Superior temporal gyrus (tissue), 1 donor: ENCODE results near the gene SCAP.
"Not testable (repeated sequence)": the region's sequence is repeated elsewhere in the genome, so short reads cannot be mapped to it uniquely, and the experiment has no call there.

ENCODE experiments used
- DNase-seq: peaks from one replicate; pipeline ENCODE4 v3.0.0-alpha.2; 2016; ENCODE audit errors: extremely low spot score

The SCAP gene

DNA sequence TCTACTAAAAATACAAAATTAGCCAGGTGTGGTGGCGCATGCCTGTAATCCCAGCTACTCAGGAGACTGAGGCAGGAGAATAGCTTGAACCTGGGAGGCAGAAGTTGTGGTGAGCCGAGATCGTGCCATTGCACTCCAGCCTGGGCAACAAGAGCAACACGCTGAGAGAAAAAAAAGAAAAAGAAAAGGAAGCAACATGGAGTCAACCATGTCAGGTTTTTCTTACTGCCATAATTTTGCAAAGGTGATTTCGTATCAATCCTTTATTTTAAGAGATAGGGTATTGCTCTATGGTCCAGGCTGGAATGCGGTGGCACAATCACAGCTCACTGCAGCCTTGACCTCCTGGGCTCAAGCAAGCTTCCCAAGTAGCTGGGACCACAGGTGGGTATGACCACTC lies 4.5 kb upstream of the SCAP start:
- not testable (repeated sequence) for DNase-seq

DNA sequence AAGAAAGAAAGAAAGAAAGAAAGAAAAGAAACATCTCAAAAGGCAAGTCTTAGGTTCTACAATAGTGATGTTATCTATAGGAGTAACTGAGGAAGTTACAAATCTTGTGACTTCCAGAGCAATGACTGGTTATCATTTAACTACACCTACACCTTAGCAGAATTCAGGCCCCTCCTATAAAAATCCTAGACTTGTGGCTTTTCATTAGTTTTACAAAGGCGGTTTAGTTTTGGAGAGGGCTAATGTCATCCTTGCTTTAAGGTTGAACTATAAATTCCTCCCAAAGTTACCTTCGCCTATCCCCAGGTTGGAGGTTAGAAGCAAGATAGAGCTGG lies 4.1 kb upstream of the SCAP start:
- DNase-seq = no peak

DNA sequence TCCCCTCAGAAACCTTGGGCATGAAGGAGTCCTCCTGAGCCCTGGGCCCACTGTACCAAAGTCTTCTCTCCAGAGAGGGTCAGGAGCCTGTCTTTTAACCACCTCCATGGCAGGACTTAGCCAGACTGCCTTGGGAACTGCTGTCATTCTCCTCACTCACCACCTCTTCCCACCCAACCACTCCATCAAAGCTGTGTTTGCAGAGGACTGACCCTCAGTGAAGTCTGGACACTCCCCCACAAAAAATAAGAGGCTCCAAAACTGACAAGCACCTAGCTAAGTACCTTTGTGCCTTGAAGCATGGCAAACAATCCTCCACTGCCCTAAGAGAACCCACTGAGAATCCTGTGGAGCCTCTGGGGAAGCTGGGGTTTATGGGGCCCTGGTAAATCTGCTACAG lies 2.3 kb upstream of the SCAP start:
- DNase-seq = no peak

DNA sequence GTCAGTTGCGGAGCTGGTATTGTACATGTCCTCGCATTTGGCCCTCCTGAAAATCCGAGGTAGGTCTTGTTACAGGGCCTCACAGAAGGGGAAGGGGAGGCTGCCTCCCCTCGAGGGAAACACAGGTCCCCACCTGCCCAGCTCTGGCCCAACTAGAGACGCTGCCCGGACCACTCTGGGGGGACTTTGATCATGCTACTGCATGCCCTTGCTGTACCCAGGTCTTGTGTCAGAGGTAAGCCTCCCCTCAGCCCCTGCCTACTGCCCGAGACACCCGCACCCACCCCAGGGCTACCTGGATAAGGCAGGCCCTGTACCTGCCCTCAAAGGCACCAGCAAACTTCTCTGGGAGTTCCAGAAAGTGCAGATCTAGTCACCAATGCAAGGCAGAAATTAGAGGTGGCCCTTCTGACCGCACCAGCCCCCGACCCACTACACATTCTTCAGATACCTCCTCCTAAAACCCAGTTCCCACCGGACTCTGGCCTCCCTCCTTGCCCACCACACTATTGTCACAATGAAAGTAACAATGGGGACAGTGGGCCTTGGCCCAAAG lies 981 bp upstream of the SCAP start:
- no peak for DNase-seq

DNA sequence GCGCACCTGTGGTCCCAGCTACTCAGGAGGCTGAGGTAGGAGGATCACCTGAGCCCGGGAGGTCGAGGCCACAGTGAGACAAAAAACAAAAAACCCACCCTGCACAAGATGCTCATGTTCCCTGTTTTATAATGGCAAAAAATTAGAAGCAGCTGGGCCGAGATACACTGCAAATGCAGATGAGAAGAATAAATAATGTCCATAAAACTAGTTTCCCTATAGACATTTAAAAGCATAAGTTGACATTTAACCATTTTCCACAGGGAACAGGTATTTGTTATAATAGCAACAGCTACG lies 537 bp upstream of the SCAP start:
- peak; percentile 49 for DNase-seq

DNA sequence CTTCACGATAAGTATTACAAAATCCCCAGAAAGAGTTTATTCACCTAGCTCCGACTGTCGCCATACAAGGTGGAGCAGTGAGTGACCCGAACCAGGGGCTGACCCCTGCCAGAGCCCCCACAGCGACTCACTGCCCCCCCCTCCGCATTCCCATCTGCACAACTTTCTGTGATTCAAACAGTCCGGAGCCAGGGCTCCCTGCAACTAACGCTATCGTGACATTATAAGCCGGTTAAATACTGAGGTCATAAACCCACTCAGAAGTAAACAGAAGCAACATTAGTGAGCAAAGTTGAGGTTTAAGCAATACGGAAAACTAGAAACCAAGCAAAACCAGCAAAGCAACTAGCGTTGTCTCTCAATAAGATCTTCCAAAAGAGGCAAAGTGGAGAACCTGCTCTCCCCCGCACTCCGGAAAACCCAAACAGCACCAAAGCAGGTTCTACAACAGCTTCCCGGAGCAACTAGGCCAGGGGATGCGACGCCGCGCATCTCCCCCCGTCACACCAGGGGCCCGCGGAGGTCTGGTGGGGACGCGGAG lies 642 bp downstream of the SCAP start:
- peak; percentile 33 for DNase-seq

DNA sequence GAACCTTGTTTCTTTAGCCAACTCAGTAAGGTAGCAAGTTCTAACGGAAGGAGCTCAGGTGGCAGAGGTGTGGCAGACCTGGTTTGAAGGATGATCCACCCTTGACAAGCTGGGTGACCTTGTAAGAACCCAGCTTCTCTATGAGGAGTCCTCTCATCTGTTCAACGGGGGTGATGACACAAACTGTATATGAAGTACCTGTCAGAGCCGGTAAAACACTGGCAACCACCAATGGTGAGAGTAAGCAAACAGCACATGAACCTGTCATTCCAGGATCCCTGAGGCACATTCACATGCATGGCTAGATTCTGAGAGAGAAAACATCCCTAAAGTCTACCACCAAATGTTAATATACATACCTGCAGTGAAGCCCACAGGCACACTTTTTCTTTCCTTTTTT lies 2.4 kb downstream of the SCAP start:
- no peak for DNase-seq

- no peak for DNase-seq
Observed at GRCh38 chr3:47469616-47470015, 6.1 kb downstream of the SCAP start.

- DNase-seq = not testable (repeated sequence)
Observed at GRCh38 chr3:47468315-47468714, 7.4 kb downstream of the SCAP start.

DNA sequence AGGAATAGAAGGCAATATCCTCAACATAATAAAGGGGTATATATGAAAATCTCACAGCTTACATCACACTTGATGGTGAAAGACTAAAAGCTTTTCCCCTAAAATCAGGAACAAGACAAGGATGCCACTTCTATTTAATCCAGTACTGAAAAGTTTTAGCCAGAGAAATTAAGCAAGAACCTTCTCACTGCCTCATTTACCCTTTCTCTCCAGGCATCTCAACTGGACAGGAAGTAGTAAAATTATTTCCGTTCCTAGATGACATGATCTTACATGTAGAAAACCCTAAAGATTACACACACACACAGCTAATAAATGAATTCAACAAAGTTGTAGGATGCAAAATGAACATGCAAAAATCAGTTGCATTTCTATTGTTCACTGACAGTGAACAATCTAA lies 11.2 kb downstream of the SCAP start:
- no peak for DNase-seq

DNA sequence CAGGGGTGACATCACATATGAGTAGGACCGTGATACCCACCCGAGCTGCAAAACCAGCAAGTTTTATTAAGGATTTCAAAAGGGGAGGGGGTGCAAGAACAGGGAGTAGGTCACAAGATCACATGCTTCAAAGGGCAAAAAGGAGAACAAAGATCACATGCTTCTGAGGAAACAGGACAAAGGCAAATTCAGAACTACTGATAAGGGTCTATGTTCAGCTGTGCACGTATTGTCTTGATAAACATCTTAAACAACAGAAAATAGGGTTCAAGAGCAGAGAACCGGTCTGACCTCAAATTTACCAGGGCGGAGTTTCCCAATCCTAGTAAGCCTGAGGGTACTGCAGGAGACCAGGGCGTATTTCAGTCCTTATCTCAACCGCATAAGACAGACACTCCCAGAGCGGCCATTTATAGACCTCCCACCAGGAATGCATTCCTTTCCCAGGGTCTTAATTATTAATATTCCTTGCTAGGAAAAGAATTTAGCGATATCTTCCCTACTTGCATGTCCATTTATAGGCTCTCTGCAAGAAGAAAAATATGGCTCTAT lies 16.1 kb downstream of the SCAP start:
- not testable (repeated sequence) for DNase-seq

DNA sequence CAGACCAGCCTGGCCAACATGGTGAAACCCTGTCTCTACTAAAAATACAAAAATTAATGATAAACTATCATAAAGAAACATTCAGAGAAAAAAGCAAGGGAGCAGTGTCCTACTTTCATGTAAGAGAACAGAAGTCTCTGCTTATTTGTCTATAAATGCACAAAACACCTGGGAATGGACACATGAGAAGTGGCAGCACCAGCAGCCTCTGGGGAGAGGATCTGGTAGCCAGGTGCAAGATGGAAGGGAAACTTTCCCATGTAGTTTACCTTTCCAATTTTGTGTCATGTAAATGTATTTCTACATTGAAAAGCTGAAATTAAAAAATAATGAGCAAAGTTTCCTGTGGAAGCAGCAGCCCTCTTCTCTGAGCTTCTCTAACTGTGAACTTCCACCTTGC lies 18.8 kb downstream of the SCAP start:
- DNase-seq = no peak

DNA sequence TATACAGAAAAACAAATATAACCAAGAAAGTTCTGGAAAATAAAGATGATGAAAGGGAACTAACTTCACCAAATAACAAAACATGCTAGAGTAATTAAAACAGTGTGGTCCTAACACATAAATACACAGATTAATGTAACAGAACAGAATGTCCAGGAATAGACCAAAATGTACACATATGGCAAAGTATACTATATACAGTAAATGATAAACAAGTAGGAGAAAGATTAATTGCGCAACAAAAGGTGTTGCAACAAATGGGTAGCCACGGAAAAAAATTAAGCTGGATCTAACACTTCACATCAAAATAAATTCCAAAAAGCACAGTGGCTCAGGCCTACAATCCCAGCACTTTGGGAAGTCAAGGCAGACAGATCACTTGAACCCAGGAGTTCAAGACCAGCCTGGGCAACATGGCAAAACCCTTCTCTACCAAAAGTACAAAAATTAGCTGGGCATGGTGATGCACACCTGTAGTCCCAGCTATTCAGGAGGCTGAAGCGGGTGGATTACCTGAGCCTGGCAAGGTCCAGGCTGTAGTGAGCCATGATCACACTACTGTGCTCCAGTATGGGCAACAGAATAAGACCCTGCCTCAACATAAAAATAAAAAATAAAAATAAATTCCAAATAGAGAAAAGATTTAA lies 19.8 kb downstream of the SCAP start:
- no peak for DNase-seq

DNA sequence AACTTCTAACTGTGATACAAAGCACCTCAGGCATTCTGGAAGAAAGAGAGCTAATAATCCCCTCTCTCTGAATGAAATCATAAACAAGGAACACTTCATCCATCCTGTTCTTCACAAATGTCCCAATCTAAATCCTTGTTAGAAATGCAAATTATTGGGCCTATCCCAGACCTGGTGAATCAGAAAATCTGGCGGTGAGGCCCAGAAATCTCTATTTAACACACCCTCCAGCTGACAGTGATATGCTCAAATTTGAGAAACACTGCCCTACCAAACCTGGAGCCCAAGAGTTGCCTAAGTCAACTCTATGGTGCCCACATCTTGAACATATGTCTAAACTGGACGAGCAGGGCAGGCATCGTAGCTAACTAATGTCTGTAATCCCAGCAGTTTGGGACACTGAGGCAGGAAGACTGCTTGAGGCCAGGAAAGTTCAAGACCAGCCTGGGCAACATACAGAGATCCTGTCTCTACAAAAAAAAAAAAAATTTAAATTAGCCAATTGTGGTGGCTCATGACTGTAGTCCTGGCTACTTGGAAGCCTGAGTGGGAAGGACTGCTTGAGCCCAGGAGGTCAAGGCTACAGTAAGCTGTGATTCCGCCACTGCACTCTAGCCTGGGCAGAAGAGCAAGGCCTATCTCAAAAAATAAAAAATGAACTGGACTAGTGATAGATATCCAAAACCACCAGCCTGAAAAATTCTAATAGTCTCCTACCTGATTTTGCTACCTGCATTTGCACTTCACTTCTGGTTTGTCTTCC lies 23.1 kb downstream of the SCAP start:
- DNase-seq = no peak

GRCh38 chr3:47444103-47444502 lies 31.6 kb downstream of the SCAP start:
- no peak for DNase-seq

GRCh38 chr3:47443611-47443995 lies 32.1 kb downstream of the SCAP start:
- DNase-seq = no peak

DNA sequence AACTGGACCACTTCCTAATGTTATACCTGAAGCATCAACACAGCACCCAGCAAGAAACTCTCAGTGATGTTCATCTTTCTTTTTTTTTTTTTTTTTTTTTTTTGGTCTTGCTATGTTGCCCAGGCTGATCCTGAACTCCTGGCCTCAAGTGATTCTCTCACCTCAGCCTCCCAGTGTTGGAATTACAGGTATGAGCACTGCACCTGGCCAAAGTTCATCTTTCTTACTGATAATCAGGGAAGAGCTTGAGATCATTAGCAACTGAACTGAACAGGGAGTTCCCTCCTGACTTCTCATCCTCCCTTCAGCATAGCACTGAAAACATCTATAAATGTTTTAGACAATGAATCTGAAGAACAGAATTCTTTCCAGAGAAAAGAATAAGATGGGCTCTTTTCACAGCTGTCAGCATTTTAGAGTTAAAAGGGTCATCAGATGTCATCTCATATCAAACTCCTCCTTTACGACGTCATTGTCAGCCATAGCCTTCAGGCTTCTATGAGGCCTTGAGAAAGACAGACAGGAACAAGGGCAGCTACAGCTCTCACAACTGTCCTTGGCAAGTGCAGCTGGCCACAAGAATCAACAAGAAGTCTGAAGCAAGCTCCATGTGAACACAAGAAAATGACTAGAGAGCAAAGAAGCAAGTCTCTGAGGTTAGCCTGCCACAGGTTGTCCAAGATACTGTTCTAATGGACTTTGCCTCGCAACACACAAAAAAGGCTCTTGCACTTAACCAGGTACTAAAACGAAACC lies 33.8 kb downstream of the SCAP start:
- DNase-seq = no peak

GRCh38 chr3:47440131-47440530 lies 35.6 kb downstream of the SCAP start:
- DNase-seq = peak; percentile 84

DNA sequence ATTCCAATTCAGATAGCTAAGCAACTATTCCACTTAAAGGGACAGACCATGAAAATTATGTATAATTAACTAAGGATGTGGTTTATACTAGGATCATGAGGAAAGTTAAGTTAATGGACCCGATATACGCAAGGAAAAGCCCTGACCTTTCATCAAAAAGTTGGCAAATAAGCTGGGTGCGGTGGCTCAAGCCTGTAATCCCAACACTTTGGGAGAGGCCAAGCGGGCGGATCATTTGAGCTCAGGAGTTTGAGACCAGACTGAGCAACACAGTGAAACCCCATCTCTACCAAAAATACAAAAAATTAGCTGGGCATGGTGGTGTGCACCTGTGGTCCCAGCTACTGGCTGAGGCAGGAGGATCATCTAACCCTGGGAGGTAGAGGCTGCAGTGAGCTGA lies 39.6 kb downstream of the SCAP start:
- no peak for DNase-seq

GRCh38 chr3:47434849-47435248 lies 40.9 kb downstream of the SCAP start:
- no peak for DNase-seq

DNA sequence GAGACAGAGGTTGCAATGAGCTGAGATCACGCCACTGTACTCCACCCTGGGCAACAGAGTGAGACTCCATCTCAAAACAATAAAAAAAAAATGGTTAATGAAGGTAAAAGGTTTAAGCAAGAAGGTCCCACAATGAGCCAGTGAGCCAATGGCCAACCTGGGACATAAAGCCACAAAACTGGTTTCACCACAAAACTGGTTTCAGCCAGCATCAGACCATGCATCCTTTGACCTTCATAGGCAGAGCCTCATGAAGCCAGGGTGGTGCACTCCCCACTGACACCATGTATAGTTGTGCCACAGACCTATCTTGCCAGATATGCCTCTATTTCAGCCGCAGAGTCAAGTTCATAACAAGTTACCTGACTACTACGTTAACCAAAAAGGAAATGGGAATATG lies 41.9 kb downstream of the SCAP start:
- DNase-seq = no peak

- no peak for DNase-seq
Observed at GRCh38 chr3:47432673-47433072, 43.1 kb downstream of the SCAP start.
